HG03066 (cell line): Measurements from ENCODE around the gene SRC.

ENCODE experiments used
- ATAC-seq: cut with Tn5 transposase; IDR thresholded peaks from one replicate; pipeline ENCODE4 v1.9.1; 2021; ENCODE audit warnings: low read depth; ENCODE audit not compliant: unreplicated experiment

Gene SRC

GRCh38 chr20:37442547-37442946, 96.6 kb downstream of the SRC start:
- ATAC-seq = no peak

DNA sequence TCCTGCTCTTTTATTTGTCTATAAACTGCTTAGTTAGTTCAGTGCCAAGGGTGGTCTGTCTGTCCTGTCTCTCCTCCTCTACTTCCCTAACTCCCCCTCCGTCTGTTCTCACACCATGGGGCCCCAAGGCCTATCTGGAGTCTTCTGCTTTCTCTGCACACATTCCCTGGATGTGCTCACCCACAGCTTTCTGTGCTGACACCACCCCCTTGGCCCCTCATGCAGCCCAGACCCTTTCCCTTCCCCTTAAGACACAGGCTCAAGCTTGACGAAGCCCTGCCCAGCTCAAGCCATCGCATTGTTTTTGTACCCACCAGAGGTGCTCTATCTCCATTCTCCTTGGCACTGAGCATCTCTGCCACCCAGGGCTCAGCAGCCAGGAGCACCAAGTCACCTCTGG, 97.0 kb downstream of the SRC start:
- no peak for ATAC-seq

- no peak for ATAC-seq
Observed at GRCh38 chr20:37443596-37443995, 97.7 kb downstream of the SRC start.

GRCh38 chr20:37445041-37445440, 99.1 kb downstream of the SRC start:
- no peak for ATAC-seq

GRCh38 chr20:37446286-37447032, 100.5 kb downstream of the SRC start:
- no peak for ATAC-seq

DNA sequence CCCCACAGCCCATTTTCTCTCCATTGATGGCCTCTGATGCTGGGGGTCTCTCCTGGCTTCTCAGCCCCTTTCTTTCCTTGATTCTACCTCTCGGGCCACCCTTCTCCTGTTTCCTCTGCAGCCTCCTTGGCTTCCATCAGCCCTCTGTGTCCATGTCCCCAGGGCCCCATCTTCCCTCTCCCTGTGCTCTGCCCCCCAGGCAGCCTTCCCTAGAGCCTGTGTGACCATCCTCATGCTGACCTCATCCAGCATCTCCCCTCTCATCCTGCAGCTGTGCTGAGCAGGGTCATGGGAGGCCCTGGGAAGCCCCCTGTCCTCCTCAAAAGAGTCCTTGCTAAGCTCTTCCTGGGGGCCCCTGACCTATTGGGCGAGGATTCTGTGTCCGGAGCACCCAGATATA, 101.7 kb downstream of the SRC start:
- ATAC-seq = no peak

DNA sequence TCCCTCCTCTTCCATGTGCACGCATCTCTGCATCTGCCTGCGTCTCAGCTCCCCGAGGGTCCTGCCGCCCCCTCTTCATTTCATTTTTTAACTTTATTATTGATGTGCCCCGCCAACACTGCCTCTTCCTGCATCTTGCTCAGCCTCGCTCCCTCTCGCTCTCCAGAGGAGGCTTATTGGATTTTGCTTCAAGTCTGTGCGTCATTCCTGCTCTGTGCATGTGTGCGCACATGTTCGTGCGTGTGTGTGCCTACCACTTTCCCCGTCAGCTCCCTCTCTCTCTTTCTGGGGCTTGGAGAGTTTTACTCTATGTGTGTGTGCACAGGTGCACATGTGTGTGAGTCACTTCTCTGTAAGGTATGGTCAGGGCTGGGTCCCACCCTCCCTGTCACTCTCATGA, 103.3 kb downstream of the SRC start:
- no peak for ATAC-seq

DNA sequence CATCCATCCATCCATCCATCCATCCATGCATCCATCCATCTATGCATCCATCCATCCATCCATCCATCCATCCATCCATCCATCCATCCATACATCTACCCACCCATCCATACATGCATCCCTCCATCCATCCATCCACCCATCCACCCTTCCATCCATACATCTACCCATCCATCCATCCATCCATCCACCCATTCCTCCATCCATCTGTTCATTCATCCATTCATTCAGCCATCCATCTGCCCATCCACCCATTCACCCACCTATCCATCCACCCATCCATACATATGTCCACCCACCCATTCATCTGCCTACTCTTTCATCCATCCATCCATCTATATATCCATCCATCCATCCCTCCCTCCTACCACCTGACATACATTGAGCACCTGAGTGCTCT, 104.4 kb downstream of the SRC start:
- ATAC-seq = no peak

DNA sequence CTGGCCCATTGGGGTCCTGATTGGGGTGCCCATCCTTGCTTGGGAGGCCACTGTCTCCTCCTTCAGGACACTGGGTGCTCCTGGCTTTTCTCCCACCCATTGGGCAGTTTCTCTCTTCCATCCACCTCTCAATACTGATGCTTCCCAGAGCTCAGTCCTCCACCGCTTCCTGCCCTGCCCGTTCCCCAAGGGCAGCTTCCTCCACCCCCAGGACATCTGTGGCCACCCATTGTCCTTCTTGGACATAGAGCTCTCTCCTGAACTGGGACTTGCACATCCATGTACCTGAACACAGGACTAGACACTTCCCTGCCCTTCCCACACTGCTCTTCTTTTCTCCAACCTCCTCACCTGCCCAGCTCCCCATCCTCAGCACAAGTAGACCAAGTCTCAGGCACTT, 105.7 kb downstream of the SRC start:
- no peak for ATAC-seq

DNA sequence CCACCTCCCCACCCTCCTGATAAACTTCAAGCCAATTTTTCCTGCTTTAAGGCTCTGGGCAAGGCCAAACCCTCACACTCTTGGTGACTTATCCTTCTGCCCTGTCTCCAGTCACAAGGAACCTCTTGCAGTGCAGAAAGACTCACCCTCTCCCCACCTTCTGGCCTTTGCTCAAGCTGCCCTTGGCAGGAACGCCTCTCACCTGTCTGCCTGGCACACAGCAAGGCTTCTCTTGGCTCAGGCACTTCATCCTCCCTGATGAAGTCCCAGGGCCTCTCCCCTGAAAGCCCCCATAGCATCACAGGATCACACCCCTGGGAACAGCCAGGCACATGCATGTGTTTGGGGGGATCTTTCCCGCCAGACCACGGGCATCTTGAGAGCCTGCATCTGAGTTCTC, 106.3 kb downstream of the SRC start:
- no peak for ATAC-seq

DNA sequence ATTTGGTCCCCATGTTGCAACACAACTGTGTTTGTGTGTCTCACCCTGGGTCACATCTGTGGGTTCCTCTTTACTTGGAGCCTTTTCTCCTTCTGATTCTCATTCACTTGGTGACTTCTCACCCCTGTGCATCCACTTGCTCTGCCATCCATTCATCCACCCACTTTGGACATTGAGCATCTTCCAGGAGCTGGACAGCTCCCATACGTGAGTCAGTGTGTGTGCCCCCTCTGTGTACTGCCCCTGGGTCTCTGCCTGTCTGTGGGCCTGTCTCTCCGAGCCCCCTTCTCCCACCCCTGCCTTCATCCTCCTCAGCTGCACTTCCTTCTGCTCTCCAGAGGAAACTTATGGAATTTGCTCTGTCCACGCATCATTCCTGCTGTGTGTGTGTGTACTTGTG, 107.3 kb downstream of the SRC start:
- ATAC-seq = no peak

GRCh38 chr20:37453836-37454235, 107.9 kb downstream of the SRC start:
- no peak for ATAC-seq

DNA sequence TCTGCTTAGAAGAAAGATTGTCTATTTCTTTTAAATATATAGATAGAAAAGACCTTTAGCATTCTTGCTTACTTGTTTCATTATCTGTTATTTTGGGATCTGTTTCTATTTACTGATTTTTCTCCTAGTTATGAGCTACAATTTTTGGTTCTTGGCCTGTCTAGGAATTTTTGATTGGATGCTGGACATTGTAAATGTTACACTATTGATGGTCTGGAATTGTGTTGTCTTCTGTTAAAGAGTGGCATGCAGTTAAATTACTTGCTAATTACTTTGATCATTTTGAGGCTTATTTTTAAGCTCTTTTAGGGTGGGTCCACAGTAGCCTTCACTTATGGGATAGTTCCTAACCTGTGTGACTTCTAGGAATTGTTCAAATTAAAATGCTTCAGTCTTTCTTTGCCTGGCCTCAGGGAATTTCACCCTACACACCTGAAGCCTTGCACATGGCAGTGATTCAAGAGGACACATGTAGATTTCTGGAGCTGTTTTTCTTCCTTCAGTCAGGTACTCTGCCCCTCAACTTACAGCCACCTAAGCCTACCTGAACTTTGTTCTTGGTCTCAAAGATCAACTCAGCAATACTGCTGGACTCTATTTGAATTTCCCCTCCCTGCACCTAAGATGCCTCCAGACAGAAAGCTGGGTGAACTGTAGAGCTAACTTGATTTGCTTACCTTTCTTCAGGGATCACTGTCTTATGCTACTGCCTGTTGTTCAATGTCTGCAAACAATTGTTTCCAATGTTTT, 108.9 kb downstream of the SRC start:
- ATAC-seq = no peak
